Fibroblast of mammary gland (primary cell): ENCODE measurements around the gene AP3D1.

Experiments
- DNase-seq: peaks from one replicate; pipeline ENCODE4 v3.0.0-alpha.2; 2010; ENCODE audit warnings: low read depth
- H3K4me3 ChIP-seq: 2 replicates; pipeline ENCODE4 v1.5.1; 2011; ENCODE audit warnings: low read depth, mild to moderate bottlenecking, low read length, moderate library complexity; ENCODE audit not compliant: control insufficient read depth
- TF ChIP-seq, protein P1 (sequence below): conservative IDR thresholded peaks from 2 replicates; pipeline ENCODE4 v1.5.1; 2011; ENCODE audit warnings: low read depth, low read length, inconsistent platforms; ENCODE audit not compliant: control insufficient read depth, insufficient read depth

AP3D1 gene

GRCh38 chr19:2168619-2169424 lies 17.5 kb upstream of the AP3D1 start:
- peak; percentile 99 for DNase-seq
- peak overlapping the region; percentile 28 for H3K4me3 ChIP-seq
- TF ChIP-seq, protein P1, sequence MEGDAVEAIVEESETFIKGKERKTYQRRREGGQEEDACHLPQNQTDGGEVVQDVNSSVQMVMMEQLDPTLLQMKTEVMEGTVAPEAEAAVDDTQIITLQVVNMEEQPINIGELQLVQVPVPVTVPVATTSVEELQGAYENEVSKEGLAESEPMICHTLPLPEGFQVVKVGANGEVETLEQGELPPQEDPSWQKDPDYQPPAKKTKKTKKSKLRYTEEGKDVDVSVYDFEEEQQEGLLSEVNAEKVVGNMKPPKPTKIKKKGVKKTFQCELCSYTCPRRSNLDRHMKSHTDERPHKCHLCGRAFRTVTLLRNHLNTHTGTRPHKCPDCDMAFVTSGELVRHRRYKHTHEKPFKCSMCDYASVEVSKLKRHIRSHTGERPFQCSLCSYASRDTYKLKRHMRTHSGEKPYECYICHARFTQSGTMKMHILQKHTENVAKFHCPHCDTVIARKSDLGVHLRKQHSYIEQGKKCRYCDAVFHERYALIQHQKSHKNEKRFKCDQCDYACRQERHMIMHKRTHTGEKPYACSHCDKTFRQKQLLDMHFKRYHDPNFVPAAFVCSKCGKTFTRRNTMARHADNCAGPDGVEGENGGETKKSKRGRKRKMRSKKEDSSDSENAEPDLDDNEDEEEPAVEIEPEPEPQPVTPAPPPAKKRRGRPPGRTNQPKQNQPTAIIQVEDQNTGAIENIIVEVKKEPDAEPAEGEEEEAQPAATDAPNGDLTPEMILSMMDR = no peak

GRCh38 chr19:2167896-2168618 lies 16.7 kb upstream of the AP3D1 start:
- H3K4me3 ChIP-seq = peak overlapping the region; percentile 28
- TF ChIP-seq, protein P1 = no peak
- DNase-seq = peak; percentile 82

DNA sequence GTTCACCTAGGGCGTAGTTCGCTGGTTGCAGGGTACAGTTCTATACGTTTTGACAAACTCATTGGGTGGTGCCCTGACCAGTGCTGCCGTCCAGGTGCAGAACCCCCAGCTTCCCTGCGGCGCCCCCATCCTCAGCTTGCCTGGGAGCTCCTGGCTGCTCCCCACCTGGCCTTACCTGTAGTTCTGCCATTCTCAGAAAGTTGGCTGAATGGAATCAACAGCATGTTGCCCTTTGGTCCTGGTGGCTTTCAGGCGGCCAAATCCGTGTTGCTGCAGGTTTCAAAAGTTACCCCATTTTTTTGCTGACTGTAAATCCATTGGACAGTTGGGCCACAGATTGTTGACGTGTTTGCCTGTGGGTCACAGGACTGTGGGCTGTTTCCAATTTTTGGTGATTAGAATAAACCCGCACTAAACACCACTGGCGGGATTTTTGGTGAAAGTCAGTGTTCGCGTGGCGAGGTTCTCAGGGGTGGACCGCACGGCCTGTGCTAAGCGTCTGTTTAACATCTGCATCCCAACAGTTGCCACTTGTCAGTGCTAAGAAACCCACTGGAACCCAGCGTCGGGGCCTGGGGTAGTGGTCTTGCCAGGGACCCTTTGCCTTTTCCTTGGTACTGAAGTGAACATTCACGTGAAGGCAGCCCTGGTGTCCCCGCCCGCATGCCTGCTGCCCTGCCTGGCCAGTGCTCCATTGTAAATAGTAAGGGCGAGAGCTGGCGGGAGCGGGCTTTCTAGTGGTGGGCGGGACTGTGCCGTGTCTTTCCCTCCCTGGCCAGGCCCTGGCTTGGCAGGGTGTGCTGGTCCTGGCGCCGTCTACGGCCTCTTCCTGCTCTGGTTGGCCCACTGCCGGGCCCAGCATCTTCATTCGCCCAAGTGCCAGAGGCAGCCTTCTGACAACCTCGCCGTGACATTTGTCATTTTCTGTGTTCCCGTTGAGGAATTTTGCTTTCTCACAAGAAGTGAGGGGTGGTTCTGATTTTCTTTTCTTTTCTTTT lies 15.7 kb upstream of the AP3D1 start:
- DNase-seq = peak; percentile 85
- H3K4me3 ChIP-seq = peak overlapping the region; percentile 20
- TF ChIP-seq, protein P1 = no peak

GRCh38 chr19:2164020-2164998 lies 12.9 kb upstream of the AP3D1 start:
- peak overlapping the region; percentile 91 for H3K4me3 ChIP-seq
- DNase-seq = no peak
- TF ChIP-seq, protein P1 = no peak

GRCh38 chr19:2160379-2160778 lies 9.0 kb upstream of the AP3D1 start:
- no peak overlapping the region for H3K4me3 ChIP-seq
- no peak for DNase-seq
- TF ChIP-seq, protein P1 = no peak
